GM12878 (cell line): Measurements from ENCODE around the gene HECTD4. TPM values are rescaled to one million over a fixed set of nuclear protein-coding genes. Genes with fewer than 3 reads are reported as not detected.
A peak's percentile ranks its signal among the peaks of the same experiment; 100 is the strongest.

ENCODE experiments used
- ATAC-seq: fragments of 200-7000 bp; cut with Tn5 transposase; 3 replicates; pipeline ENCODE4 v1.9.1; 2020; ENCODE audit warnings: mild to moderate bottlenecking, moderate library complexity
- BruUV-seq: library from RNA; stranded (reverse); fragments of 400-500 nt; replicated peaks from 2 replicates; lab custom pipeline; 2021; lab: Mats Ljungman, UMichigan
- CTCF ChIA-PET: fragments of 300-600 bp; sonication (Branson Sonifier 250); formaldehyde crosslinking; extraction: SDS; loops from one replicate; lab custom pipeline; 2021; ENCODE audit warnings: inconsistent platforms; lab: Yijun Ruan, JAX
- POLR2A ChIA-PET: fragments of 350-600 bp; formaldehyde crosslinking; extraction: SDS; loops from one replicate; lab custom pipeline; 2021; ENCODE audit warnings: inconsistent platforms; lab: Charles Lee
- RAD21 ChIA-PET: fragments of 300-600 bp; sonication (Branson Sonifier 250); formaldehyde crosslinking; loops from one replicate; lab custom pipeline; 2023; ENCODE audit warnings: antibody characterized with exemption; ENCODE audit not compliant: unreplicated experiment; lab: Charles Lee
- SMC1A ChIA-PET: fragments of 300-600 bp; sonication (Branson Sonifier 250); formaldehyde crosslinking; loops from one replicate; lab custom pipeline; 2023; ENCODE audit not compliant: unreplicated experiment, uncharacterized antibody; lab: Charles Lee
- DNase-seq: peaks from one replicate; pipeline ENCODE4 v3.0.0-alpha.2; 2011; ENCODE audit warnings: low read depth, low spot score
- FAIRE-seq: peaks from 3 replicates; lab custom pipeline; 2011; peaks lifted over from hg19 to GRCh38; lab: Jason Lieb, UNC
- H2AFZ ChIP-seq: 2 replicates; pipeline ENCODE4 v1.6.0; 2011; ENCODE audit warnings: low read depth, low read length, control low read depth; ENCODE audit not compliant: control insufficient read depth
- H3K27ac ChIP-seq: 2 replicates; pipeline ENCODE4 v1.5.1; 2011; ENCODE audit warnings: control low read depth; ENCODE audit not compliant: control insufficient read depth, insufficient read depth
- H3K27me3 ChIP-seq, 2 experiments: replicated peaks in 1 of 2; 2 replicates each; pipeline versions ENCODE4 v1.6.0 to v1.6.1; 2011; ENCODE audit warnings: low read length in 1 of 2; ENCODE audit not compliant: control insufficient read depth in 2 of 2, insufficient read depth in 2 of 2
- H3K36me3 ChIP-seq, 2 experiments: 2 replicates each; pipeline ENCODE4 v1.5.1; 2011; ENCODE audit warnings: low read length in 1 of 2; ENCODE audit not compliant: control insufficient read depth in 2 of 2, insufficient read depth in 2 of 2
- H3K4me1 ChIP-seq: 2 replicates; pipeline ENCODE4 v1.6.1; 2011; ENCODE audit warnings: mild to moderate bottlenecking, low read length, moderate library complexity, mixed read lengths; ENCODE audit not compliant: control insufficient read depth, insufficient read depth
- H3K4me2 ChIP-seq: 2 replicates; pipeline ENCODE4 v1.6.0; 2011; ENCODE audit warnings: control low read depth; ENCODE audit not compliant: control insufficient read depth, insufficient read depth
- H3K4me3 ChIP-seq: fragments of 200-600 bp; sonication (generic); 2 replicates; pipeline ENCODE4 v1.5.1; 2016
- H3K79me2 ChIP-seq: 2 replicates; pipeline ENCODE4 v1.6.0; 2011; ENCODE audit warnings: low read length; ENCODE audit not compliant: control insufficient read depth, insufficient read depth
- H3K9ac ChIP-seq: 2 replicates; pipeline ENCODE4 v1.8.0; 2011; ENCODE audit warnings: low read length, control low read depth, mixed read lengths; ENCODE audit not compliant: control insufficient read depth, insufficient read depth
- H3K9me3 ChIP-seq: replicated peaks from 3 replicates; pipeline ENCODE4 v1.5.1; 2011; ENCODE audit warnings: mild to moderate bottlenecking, low read length; ENCODE audit not compliant: control insufficient read depth, insufficient read depth
- H4K20me1 ChIP-seq: 2 replicates; pipeline ENCODE4 v1.6.0; 2011; ENCODE audit not compliant: control insufficient read depth, insufficient read depth
- BHLHE40 ChIP-seq, 2 experiments: fragments of 450-650 bp in 1 of 2; IDR thresholded peaks; 2 replicates each; pipeline ENCODE4 v1.6.1; 2011 to 2017; ENCODE audit warnings: low read depth in 2 of 2, borderline replicate concordance in 1 of 2, improper control_type of control experiment in 1 of 2, low read length in 1 of 2, mild to moderate bottlenecking in 1 of 2
- MTA3 ChIP-seq: IDR thresholded peaks from 2 replicates; pipeline ENCODE4 v1.6.1; 2012; ENCODE audit warnings: low read length, inconsistent platforms, borderline replicate concordance
- NFXL1 ChIP-seq: fragments of 450-650 bp; IDR thresholded peaks from 2 replicates; pipeline ENCODE4 v1.6.1; 2017; ENCODE audit warnings: antibody characterized with exemption, mild to moderate bottlenecking, borderline replicate concordance
- SMARCA5 ChIP-seq: fragments of 450-650 bp; IDR thresholded peaks from 2 replicates; pipeline ENCODE4 v1.6.1; 2017; ENCODE audit warnings: mild to moderate bottlenecking
- SPI1 ChIP-seq: IDR thresholded peaks from 2 replicates; pipeline ENCODE4 v1.6.1; 2011; ENCODE audit warnings: low read depth, mild to moderate bottlenecking, low read length, moderate library complexity, borderline replicate concordance; ENCODE audit not compliant: insufficient read depth
- SUZ12 ChIP-seq: fragments of 200-600 bp; sonication (generic); IDR thresholded peaks from one replicate; pipeline ENCODE4 v1.6.1; 2018; ENCODE audit warnings: antibody characterized with exemption, mild to moderate bottlenecking; ENCODE audit not compliant: unreplicated experiment
- WGBS: methylation state at CpG from one replicate; pipeline ENCODE4 v1.1.6; 2016; ENCODE audit warnings: low lambda C conversion rate; ENCODE audit not compliant: insufficient replicate concordance, insufficient coverage; ENCODE audit errors: missing lambda C conversion rate; 5-methylcytosine and 5-hydroxymethylcytosine counted together
- in situ Hi-C: fragments of 300-500 bp; cut with MboI; formaldehyde crosslinking; loops from 9 replicates; pipeline ENCODE4 v1.14.3; 2018; ENCODE audit warnings: mixed read lengths
- intact Hi-C: fragments of 100-400 bp; cut with micrococcal nuclease; formaldehyde crosslinking; loops from one replicate; pipeline ENCODE4 v1.14.2; 2022; ENCODE audit not compliant: unreplicated experiment
- polyA plus RNA-seq, 11 experiments: library from polyadenylated mRNA; depleted of rRNA in 4 of 11; unstranded in 6 of 11; stranded (reverse) in 5 of 11; fragments of >200 nt; fragmentation: Nextera tagmentation in 4 of 11; fragmentation: Illumina TruSeq in 1 of 11; extraction: Ambion mirVana in 4 of 11; extraction: Trizol in 1 of 11; gene quantifications; 1 replicate in 1 of 11; 2 replicates in 10 of 11; pipeline versions ENCODE4 v1.2.1 to v1.2.3, GENCODE V29; 2011 to 2016; ENCODE audit warnings: inconsistent platforms in 2 of 11, missing spikeins in 2 of 11, low read depth in 1 of 11
- total RNA-seq, 4 experiments: library from RNA; depleted of rRNA in 3 of 4; stranded (reverse); fragments of >200 nt in 3 of 4; fragmentation: Illumina TruSeq in 1 of 4; extraction: Trizol in 1 of 4; gene quantifications; 2 replicates each; pipeline versions ENCODE4 v1.2.1 to v1.2.3, GENCODE V29; 2013 to 2021
- TF ChIP-seq, protein P1 (sequence below): fragments of 450-650 bp; IDR thresholded peaks from 2 replicates; pipeline ENCODE4 v1.6.1; 2016; ENCODE audit warnings: mild to moderate bottlenecking
- TF ChIP-seq, protein P2 (sequence below): fragments of 450-650 bp; IDR thresholded peaks from 2 replicates; pipeline ENCODE4 v1.6.1; 2017; ENCODE audit warnings: borderline replicate concordance
- TF ChIP-seq, protein P3 (sequence below): fragments of 450-650 bp; IDR thresholded peaks from 2 replicates; pipeline ENCODE4 v1.6.1; 2018; ENCODE audit warnings: borderline replicate concordance, mild to moderate bottlenecking; ENCODE audit not compliant: partially characterized antibody
- TF ChIP-seq, protein P4 (sequence below): fragments of 450-650 bp; formaldehyde crosslinking; IDR thresholded peaks from 2 replicates; pipeline ENCODE4 v1.5.0; 2022; ENCODE audit warnings: mild to moderate bottlenecking, missing genetic modification characterization

The HECTD4 gene
- total and polyA plus RNA-seq, 10 of the 15 experiments (the other 5 are each of a cell fraction or from before 2014, with no cell fraction given): 5.8 to 43.9 (median 17.9) TPM

DNA sequence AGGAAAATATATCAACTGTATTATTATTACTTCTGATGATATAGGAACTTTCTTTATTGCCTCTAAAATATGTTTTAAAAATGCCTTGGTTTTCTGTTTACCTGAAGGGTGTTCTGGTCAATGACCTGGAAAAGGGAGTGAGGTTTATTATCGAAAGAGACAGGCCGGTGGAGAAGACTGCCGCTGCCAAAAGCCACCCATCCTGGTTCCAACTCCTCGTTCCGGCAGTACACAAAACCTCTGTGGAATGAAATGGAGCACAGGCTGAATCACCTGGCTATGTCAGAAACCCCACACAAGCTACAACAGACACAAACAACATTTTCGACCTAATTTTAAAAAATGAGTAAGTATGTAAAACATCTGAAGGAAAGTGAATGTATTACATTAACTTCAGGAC is 73.6 kb downstream of the HECTD4 start:
- Histone ChIP-seq H3K36me3 (peaks cover 2 to 8% of the 10 kb centered on the region in 2 experiments), H3K9me3 (no peaks in the 10 kb centered on the region), H3K4me2 (no peak overlapping the region), H3K79me2 (no peaks in the 10 kb centered on the region; the same call in 1 of the 2 replicates), H3K9ac (no peak overlapping the region), H3K27me3 (no peaks in the 10 kb centered on the region), H3K4me1 (peaks cover 14% of the 10 kb centered on the region), H3K27ac (peak overlapping the region; percentile 5; the same call in 1 of the 2 replicates), H4K20me1 (no peaks in the 10 kb centered on the region), H3K4me3 (no peak overlapping the region), H2AFZ (no peak overlapping the region)
- TF ChIP-seq, protein P1, sequence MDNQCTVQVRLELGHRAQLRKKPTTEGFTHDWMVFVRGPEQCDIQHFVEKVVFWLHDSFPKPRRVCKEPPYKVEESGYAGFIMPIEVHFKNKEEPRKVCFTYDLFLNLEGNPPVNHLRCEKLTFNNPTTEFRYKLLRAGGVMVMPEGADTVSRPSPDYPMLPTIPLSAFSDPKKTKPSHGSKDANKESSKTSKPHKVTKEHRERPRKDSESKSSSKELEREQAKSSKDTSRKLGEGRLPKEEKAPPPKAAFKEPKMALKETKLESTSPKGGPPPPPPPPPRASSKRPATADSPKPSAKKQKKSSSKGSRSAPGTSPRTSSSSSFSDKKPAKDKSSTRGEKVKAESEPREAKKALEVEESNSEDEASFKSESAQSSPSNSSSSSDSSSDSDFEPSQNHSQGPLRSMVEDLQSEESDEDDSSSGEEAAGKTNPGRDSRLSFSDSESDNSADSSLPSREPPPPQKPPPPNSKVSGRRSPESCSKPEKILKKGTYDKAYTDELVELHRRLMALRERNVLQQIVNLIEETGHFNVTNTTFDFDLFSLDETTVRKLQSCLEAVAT: no peak
- TF ChIP-seq MTA3 (no peak), NFXL1 (no peak), SMARCA5 (no peak), BHLHE40 (IDR thresholded peaks at IDR 0.05; ENCODE audit: borderline replicate concordance in 1 of 2, low read depth in 2 of 2, low read length in 1 of 2) (no peak), SPI1 (no peak), SUZ12 (no peak)
- TF ChIP-seq, protein P2, sequence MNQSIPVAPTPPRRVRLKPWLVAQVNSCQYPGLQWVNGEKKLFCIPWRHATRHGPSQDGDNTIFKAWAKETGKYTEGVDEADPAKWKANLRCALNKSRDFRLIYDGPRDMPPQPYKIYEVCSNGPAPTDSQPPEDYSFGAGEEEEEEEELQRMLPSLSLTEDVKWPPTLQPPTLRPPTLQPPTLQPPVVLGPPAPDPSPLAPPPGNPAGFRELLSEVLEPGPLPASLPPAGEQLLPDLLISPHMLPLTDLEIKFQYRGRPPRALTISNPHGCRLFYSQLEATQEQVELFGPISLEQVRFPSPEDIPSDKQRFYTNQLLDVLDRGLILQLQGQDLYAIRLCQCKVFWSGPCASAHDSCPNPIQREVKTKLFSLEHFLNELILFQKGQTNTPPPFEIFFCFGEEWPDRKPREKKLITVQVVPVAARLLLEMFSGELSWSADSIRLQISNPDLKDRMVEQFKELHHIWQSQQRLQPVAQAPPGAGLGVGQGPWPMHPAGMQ: no peak
- TF ChIP-seq, protein P3, sequence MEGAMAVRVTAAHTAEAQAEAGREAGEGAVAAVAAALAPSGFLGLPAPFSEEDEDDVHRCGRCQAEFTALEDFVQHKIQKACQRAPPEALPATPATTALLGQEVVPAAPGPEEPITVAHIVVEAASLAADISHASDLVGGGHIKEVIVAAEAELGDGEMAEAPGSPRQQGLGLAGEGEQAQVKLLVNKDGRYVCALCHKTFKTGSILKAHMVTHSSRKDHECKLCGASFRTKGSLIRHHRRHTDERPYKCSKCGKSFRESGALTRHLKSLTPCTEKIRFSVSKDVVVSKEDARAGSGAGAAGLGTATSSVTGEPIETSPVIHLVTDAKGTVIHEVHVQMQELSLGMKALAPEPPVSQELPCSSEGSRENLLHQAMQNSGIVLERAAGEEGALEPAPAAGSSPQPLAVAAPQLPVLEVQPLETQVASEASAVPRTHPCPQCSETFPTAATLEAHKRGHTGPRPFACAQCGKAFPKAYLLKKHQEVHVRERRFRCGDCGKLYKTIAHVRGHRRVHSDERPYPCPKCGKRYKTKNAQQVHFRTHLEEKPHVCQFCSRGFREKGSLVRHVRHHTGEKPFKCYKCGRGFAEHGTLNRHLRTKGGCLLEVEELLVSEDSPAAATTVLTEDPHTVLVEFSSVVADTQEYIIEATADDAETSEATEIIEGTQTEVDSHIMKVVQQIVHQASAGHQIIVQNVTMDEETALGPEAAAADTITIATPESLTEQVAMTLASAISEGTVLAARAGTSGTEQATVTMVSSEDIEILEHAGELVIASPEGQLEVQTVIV: no peak
- TF ChIP-seq, protein P4, sequence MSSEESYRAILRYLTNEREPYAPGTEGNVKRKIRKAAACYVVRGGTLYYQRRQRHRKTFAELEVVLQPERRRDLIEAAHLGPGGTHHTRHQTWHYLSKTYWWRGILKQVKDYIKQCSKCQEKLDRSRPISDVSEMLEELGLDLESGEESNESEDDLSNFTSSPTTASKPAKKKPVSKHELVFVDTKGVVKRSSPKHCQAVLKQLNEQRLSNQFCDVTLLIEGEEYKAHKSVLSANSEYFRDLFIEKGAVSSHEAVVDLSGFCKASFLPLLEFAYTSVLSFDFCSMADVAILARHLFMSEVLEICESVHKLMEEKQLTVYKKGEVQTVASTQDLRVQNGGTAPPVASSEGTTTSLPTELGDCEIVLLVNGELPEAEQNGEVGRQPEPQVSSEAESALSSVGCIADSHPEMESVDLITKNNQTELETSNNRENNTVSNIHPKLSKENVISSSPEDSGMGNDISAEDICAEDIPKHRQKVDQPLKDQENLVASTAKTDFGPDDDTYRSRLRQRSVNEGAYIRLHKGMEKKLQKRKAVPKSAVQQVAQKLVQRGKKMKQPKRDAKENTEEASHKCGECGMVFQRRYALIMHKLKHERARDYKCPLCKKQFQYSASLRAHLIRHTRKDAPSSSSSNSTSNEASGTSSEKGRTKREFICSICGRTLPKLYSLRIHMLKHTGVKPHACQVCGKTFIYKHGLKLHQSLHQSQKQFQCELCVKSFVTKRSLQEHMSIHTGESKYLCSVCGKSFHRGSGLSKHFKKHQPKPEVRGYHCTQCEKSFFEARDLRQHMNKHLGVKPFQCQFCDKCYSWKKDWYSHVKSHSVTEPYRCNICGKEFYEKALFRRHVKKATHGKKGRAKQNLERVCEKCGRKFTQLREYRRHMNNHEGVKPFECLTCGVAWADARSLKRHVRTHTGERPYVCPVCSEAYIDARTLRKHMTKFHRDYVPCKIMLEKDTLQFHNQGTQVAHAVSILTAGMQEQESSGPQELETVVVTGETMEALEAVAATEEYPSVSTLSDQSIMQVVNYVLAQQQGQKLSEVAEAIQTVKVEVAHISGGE (CRISPR knock-in tag): no peak
- POLR2A ChIA-PET: no interaction called here
- FAIRE-seq (no peak), DNase-seq (no peak), ATAC-seq (no peak)
- CTCF ChIA-PET: no interaction called here
- SMC1A ChIA-PET: no interaction called here
- no TSS peak for BruUV-seq
- RAD21 ChIA-PET: no interaction called here
- WGBS: 96% methylated on average over 6 of the region's 6 CpGs
- intact Hi-C loops (loop anchor here (5.0 kb wide), 1 partner anchor 39 kb away; no protein-coding TSS in a partner anchor), in situ Hi-C loops (no loop called here)
